SKM-1 treated with dmso at 0.1 percent for 144 hours (cell line): ENCODE results near the gene TNNI3K.

Source experiments
- DNase-seq: peaks from one replicate; lab custom pipeline; 2025; ENCODE audit not compliant: unreplicated experiment; lab: John Stamatoyannopoulos, UW

TNNI3K gene

GRCh38 chr1:74432325-74432724 lies 197.1 kb downstream of the TNNI3K start:
- no peak for DNase-seq

GRCh38 chr1:74434321-74434720 lies 199.1 kb downstream of the TNNI3K start:
- DNase-seq: no peak

- no peak for DNase-seq
Observed at GRCh38 chr1:74436078-74436477, 200.9 kb downstream of the TNNI3K start.

- no peak for DNase-seq
Observed at GRCh38 chr1:74437035-74437434, 201.8 kb downstream of the TNNI3K start.

- DNase-seq: no peak
Observed at GRCh38 chr1:74452035-74452434, 216.8 kb downstream of the TNNI3K start.

- no peak for DNase-seq
Observed at GRCh38 chr1:74453277-74453676, 218.1 kb downstream of the TNNI3K start.

- DNase-seq: no peak
Observed at GRCh38 chr1:74455390-74455789, 220.2 kb downstream of the TNNI3K start.

GRCh38 chr1:74457253-74457652 lies 222.1 kb downstream of the TNNI3K start:
- DNase-seq: no peak

- no peak for DNase-seq
Observed at GRCh38 chr1:74463333-74463988, 228.3 kb downstream of the TNNI3K start.

GRCh38 chr1:74464037-74464436 lies 228.8 kb downstream of the TNNI3K start:
- no peak for DNase-seq

- no peak for DNase-seq
Observed at GRCh38 chr1:74465193-74465681, 230.1 kb downstream of the TNNI3K start.

- peak; percentile 22 for DNase-seq
Observed at GRCh38 chr1:74467786-74468377, 232.7 kb downstream of the TNNI3K start.

GRCh38 chr1:74468982-74469603 lies 233.9 kb downstream of the TNNI3K start:
- DNase-seq: peak; percentile 51

- no peak for DNase-seq
Observed at GRCh38 chr1:74470251-74470650, 235.1 kb downstream of the TNNI3K start.

- DNase-seq: no peak
Observed at GRCh38 chr1:74470936-74471335, 235.7 kb downstream of the TNNI3K start.

GRCh38 chr1:74471470-74471869 lies 236.3 kb downstream of the TNNI3K start:
- no peak for DNase-seq

GRCh38 chr1:74474585-74474984 lies 239.4 kb downstream of the TNNI3K start:
- no peak for DNase-seq

- no peak for DNase-seq
Observed at GRCh38 chr1:74478979-74479378, 243.8 kb downstream of the TNNI3K start.

GRCh38 chr1:74480068-74480467 lies 244.9 kb downstream of the TNNI3K start:
- DNase-seq: no peak

- DNase-seq: no peak
Observed at GRCh38 chr1:74481607-74482006, 246.4 kb downstream of the TNNI3K start.

GRCh38 chr1:74485622-74486021 lies 250.4 kb downstream of the TNNI3K start:
- no peak for DNase-seq

GRCh38 chr1:74486036-74486435 lies 250.8 kb downstream of the TNNI3K start:
- no peak for DNase-seq
